ENCODE data around the gene TMEM163. TPM values are rescaled to one million over a fixed set of nuclear protein-coding genes. Genes with fewer than 3 reads are reported as not detected.

Gene TMEM163
- total and polyA plus RNA-seq, 7 donors, result 0.28 to 2.6 (median 1.1) TPM; not detected in 1

- 96 to 98% methylated on average over 1 of the region's 1 CpG for WGBS, 2 donors
- Histone ChIP-seq H3K36me3 (no peaks in the 10 kb centered on the region), H3K4me3 (no peak overlapping the region), H3K27ac (no peak overlapping the region), H3K4me1 (no peaks in the 10 kb centered on the region), H3K27me3 (no peaks in the 10 kb centered on the region), H3K9me3 (peaks cover 0 to 6% (median 0%) of the 10 kb centered on the region in 4 donors)
- intact Hi-C loops (cut with DNase I), result no loop called here
- no peak for DNase-seq
- TF ChIP-seq, protein P1, sequence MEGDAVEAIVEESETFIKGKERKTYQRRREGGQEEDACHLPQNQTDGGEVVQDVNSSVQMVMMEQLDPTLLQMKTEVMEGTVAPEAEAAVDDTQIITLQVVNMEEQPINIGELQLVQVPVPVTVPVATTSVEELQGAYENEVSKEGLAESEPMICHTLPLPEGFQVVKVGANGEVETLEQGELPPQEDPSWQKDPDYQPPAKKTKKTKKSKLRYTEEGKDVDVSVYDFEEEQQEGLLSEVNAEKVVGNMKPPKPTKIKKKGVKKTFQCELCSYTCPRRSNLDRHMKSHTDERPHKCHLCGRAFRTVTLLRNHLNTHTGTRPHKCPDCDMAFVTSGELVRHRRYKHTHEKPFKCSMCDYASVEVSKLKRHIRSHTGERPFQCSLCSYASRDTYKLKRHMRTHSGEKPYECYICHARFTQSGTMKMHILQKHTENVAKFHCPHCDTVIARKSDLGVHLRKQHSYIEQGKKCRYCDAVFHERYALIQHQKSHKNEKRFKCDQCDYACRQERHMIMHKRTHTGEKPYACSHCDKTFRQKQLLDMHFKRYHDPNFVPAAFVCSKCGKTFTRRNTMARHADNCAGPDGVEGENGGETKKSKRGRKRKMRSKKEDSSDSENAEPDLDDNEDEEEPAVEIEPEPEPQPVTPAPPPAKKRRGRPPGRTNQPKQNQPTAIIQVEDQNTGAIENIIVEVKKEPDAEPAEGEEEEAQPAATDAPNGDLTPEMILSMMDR (IDR thresholded peaks at IDR 0.05), result no peak
- TF ChIP-seq POLR2AphosphoS5 (IDR thresholded peaks at IDR 0.05) (no peak), POLR2A (IDR thresholded peaks at IDR 0.05) (no peak), EP300 (IDR thresholded peaks at IDR 0.05) (no peak)
These were observed 107.5 kb downstream of the TMEM163 start for GRCh38 chr2:134611316-134611715.

DNA sequence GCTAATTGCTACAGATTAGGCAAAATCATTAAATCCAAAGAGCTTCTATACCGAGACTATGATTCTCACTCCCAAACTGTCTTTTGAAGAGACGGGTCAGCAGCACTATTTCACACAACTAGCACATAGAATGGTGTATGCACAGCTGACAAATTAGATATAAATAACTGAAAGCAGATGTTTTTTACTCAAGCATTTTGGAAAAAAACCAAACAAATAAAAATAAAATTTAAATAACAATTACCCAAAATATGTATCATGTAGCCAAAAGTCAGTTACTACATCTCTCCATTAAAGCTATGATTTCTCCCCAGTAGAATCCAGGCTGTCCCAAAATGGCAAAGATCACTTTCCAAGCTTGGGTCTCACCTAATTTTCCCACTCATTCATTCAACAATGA is 107.9 kb downstream of the TMEM163 start:
- no peak overlapping the region for H3K4me3 ChIP-seq
- DNase-seq, result no peak
- no peak for TF ChIP-seq EP300 (IDR thresholded peaks at IDR 0.05)
- no peak for TF ChIP-seq POLR2A (IDR thresholded peaks at IDR 0.05)
- no peak for TF ChIP-seq POLR2AphosphoS5 (IDR thresholded peaks at IDR 0.05)
- TF ChIP-seq, protein P1 (IDR thresholded peaks at IDR 0.05), result no peak
- H3K4me1 ChIP-seq, result no peaks in the 10 kb centered on the region
- H3K36me3 ChIP-seq, result no peaks in the 10 kb centered on the region
- no peak overlapping the region for H3K27ac ChIP-seq
- intact Hi-C loops (cut with DNase I), result no loop called here
- H3K27me3 ChIP-seq, result no peaks in the 10 kb centered on the region
- WGBS, 2 donors, result 79 to 87% methylated on average over 2 of the region's 2 CpGs
- H3K9me3 ChIP-seq, result peaks cover 0 to 6% (median 0%) of the 10 kb centered on the region in 4 donors

- no peak for DNase-seq
- 87 to 91% methylated on average over 8 of the region's 8 CpGs for WGBS, 2 donors
- no peak overlapping the region for H3K4me3 ChIP-seq
These were observed 108.8 kb downstream of the TMEM163 start for GRCh38 chr2:134609924-134610513.

DNA sequence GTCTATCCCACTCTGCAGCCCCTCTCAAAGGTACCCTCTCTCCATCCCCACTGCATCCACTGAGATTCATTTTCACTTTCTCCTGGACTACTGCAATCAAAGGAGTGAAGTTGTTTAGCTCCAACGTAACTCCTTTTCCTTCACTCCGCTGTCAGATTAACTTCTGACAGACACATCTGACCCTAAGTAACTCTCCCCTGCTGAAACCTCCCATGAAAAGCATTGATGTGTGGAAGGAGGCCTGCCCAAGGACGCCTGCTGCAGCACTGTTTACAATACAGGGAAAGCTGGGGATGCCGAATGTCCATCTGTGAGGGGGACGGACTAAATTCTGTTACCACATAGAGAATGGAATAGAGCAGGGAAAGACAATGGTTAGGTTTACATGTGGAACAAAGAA is 114.8 kb downstream of the TMEM163 start:
- no peaks in the 10 kb centered on the region for H3K27me3 ChIP-seq
- no peaks in the 10 kb centered on the region for H3K36me3 ChIP-seq
- no peaks in the 10 kb centered on the region for H3K4me1 ChIP-seq
- H3K9me3 ChIP-seq, result no peaks in the 10 kb centered on the region
- WGBS, 2 donors, result 33 to 51% methylated on average over 5 of the region's 5 CpGs
- TF ChIP-seq POLR2A (IDR thresholded peaks at IDR 0.05), result no peak
- TF ChIP-seq, protein P1 (IDR thresholded peaks at IDR 0.05), result no peak
- TF ChIP-seq EP300 (IDR thresholded peaks at IDR 0.05), result no peak
- TF ChIP-seq POLR2AphosphoS5 (IDR thresholded peaks at IDR 0.05), result no peak
- no peak overlapping the region for H3K4me3 ChIP-seq
- no peak for DNase-seq
- intact Hi-C loops (cut with DNase I), result no loop called here
- no peak overlapping the region for H3K27ac ChIP-seq

More at GRCh38 chr2:134609924-134610513, 108.8 kb downstream of the TMEM163 start:
- intact Hi-C loops (cut with DNase I), result no loop called here
- Histone ChIP-seq H3K27ac (no peak overlapping the region), H3K4me1 (no peaks in the 10 kb centered on the region), H3K36me3 (no peaks in the 10 kb centered on the region), H3K9me3 (peaks cover 0 to 6% (median 0%) of the 10 kb centered on the region in 4 donors), H3K27me3 (no peaks in the 10 kb centered on the region)
- TF ChIP-seq POLR2AphosphoS5 (IDR thresholded peaks at IDR 0.05), result no peak
- no peak for TF ChIP-seq POLR2A (IDR thresholded peaks at IDR 0.05)
- TF ChIP-seq, protein P1 (IDR thresholded peaks at IDR 0.05), result no peak
- no peak for TF ChIP-seq EP300 (IDR thresholded peaks at IDR 0.05)

GRCh38 chr2:134602666-134603065 is 116.1 kb downstream of the TMEM163 start:
- intact Hi-C loops (cut with DNase I), result no loop called here
- no peak overlapping the region for H3K4me3 ChIP-seq
- no peaks in the 10 kb centered on the region for H3K36me3 ChIP-seq
- no peaks in the 10 kb centered on the region for H3K9me3 ChIP-seq
- WGBS, 2 donors, result 94 to 95% methylated on average over 4 of the region's 4 CpGs
- no peak for DNase-seq
- no peaks in the 10 kb centered on the region for H3K27me3 ChIP-seq
- no peak overlapping the region for H3K27ac ChIP-seq
- no peaks in the 10 kb centered on the region for H3K4me1 ChIP-seq
- TF ChIP-seq POLR2A (IDR thresholded peaks at IDR 0.05) (no peak), EP300 (IDR thresholded peaks at IDR 0.05) (no peak), POLR2AphosphoS5 (IDR thresholded peaks at IDR 0.05) (no peak)
- TF ChIP-seq, protein P1 (IDR thresholded peaks at IDR 0.05), result no peak
